Hepatocyte (in vitro differentiated cells): Measurements from ENCODE around the gene CREB5.

ENCODE experiments used
- CTCF ChIP-seq: fragments of 200-600 bp; sonication (generic); IDR thresholded peaks from 2 replicates; pipeline ENCODE4 v1.5.1; 2016; ENCODE audit warnings: antibody characterized with exemption, mild to moderate bottlenecking; ENCODE audit not compliant: poor library complexity
- EZH2 ChIP-seq: fragments of 200-600 bp; sonication (generic); IDR thresholded peaks from 2 replicates; pipeline ENCODE4 v1.6.1; 2016; ENCODE audit warnings: antibody characterized with exemption, mild to moderate bottlenecking, borderline replicate concordance

- TF ChIP-seq CTCF (no peak), EZH2 (no peak)
Measured at GRCh38 chr7:28682801-28683200, 270.5 kb downstream of the CREB5 start.
